A549 treated with AZD2906 at 1 μM for 4 hours (cell line): Measurements from ENCODE around the gene SPEG. TPM values are rescaled to one million over a fixed set of nuclear protein-coding genes. Genes with fewer than 3 reads are reported as not detected.

Experiments used
- total RNA-seq: library from RNA; stranded (reverse); fragments of 200-300 nt; extraction: Qiagen RNA extraction; gene quantifications from 5 replicates; pipeline ENCODE4 v1.2.3, GENCODE V29; 2022

The SPEG gene
- 6.5 to 11.6 TPM (median 9.6 TPM) in 5 replicates for total RNA-seq

DNA sequence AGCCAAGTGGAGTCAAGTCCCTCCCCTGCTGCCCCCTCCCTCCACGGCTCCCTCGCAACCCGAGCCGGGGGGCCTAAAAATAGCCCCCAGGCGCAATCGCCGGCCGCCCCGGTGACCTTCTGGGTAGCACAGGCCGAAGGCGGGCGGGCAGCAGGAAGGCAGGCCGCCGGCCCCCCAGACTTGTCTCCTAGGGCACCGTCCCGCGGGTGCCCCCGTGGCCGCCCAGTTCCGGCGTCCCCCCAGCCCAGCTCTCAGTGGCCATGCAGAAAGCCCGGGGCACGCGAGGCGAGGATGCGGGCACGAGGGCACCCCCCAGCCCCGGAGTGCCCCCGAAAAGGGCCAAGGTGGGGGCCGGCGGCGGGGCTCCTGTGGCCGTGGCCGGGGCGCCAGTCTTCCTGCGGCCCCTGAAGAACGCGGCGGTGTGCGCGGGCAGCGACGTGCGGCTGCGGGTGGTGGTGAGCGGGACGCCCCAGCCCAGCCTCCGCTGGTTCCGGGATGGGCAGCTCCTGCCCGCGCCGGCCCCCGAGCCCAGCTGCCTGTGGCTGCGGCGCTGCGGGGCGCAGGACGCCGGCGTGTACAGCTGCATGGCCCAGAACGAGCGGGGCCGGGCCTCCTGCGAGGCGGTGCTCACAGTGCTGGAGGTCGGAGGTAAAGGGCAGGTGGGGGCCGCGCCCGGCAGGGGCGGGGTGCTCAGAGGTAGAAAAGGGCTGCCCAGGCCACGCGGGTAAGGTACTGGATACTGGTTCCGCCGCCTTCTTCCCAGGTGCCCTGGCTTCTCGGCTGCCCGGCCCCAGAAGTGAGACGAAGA lies at the start of gene SPEG:
SPEG (plus strand) TSS at position 126 of the 808 bp plus-strand sequence; CDS start at position 261, 135 bp downstream.

GRCh38 chr2:219387306-219388120 lies 47.1 kb upstream of the SPEG start, which contains the start of gene DNPEP:
Gene DNPEP (minus strand): TSS chr2:219387912. CDS start chr2:219387794, 118 bp downstream.

GRCh38 chr2:219418155-219419011 lies 16.3 kb upstream of the SPEG start, which contains the start of gene DES:
Gene DES (plus strand): TSS chr2:219418377. CDS start chr2:219418463, 86 bp downstream.

GRCh38 chr2:219498280-219499057 lies 63.8 kb downstream of the SPEG start, which contains the start of gene GMPPA:
Gene GMPPA (plus strand): TSS chr2:219498891. CDS start chr2:219499976, 1,085 bp downstream.

DNA sequence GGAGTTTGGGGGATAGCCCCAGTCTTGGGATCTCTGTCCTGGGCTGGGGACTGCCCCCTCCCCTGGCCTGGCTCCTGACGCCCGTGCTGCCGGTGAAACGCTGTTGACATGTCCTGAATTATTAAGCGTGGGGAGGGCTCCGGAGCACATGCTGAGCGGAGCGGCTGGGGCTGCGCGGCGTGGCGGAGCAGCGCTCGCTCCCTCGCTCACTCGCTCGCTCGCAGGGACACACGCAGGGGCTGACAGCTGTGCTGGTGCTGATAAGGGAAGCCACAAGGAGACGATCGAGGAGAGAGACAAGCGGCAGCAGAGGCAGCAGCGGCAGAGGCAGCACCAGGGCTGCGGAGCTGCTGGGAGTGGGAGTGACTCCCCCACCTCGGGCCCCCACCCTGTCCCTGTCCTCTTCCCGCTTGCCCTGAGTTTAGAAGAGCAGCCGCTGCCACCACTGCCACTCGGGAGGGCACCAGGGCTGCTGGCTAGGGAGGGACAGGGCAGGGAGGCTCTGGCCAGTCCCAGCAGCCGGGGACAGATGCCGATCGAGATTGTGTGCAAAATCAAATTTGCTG lies 79.6 kb downstream of the SPEG start, which contains the start of gene ASIC4:
ASIC4 (plus strand) TSS at position 287 of the 566 bp plus-strand sequence; CDS start at position 530, 243 bp downstream.

DNA sequence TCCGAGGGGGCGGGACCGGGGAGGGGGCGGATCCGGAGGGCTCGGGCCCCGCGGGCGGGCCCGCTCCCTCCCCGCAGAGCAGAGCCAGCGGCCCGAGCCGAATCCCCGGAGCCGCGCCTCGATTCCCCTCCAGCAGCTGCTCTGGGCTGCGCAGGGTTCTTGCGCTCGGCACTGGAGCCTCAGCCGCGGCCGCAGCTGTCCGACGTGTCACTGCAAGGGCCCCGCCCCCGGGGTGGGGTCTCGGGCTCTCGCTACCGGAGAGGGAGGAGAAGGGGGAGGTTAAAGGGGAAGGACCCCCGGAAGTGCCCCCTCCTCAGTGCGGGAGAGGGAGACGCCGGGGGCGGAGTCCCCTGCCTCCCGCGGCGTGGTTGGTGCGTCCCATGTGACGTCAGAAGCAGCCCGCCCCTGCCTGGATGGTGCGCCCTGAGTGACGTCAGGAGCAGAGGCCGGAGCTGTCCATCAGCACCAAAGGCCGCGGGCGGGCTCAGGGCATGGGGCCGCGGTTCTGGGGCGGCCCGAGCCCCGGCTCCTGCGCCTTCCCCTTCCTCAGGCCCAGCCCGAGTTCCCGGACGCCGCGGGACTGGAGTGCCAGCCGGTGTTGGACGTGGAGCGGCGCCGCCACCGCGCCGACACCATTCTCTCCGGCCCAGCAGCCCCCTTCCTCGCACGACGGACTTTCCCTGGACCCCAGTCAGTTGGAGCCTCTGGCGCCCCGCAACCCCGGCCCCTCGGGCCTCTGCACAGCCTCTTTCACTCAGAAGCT lies 109.1 kb downstream of the SPEG start, which contains the start of the genes CHPF and TMEM198:
CHPF (minus strand) TSS at position 214 of the 763 bp plus-strand sequence. CDS start 271 bp downstream, outside the sequence.
TMEM198 (plus strand) TSS at position 433 of the 763 bp plus-strand sequence. CDS start 700 bp downstream, outside the sequence.

Other genes with a start within 250 kb of the SPEG start
- 16.7 to 21.2 TPM (median 20.2 TPM) in 5 replicates for gene ZFAND2B, start 228.1 kb upstream of the SPEG start, total RNA-seq
- 21.3 to 30.4 TPM (median 27.3 TPM) in 5 replicates for gene ABCB6, start 215.9 kb upstream of the SPEG start, total RNA-seq
- gene ATG9A, start 205.2 kb upstream of the SPEG start, total RNA-seq = 39.3 to 45.7 TPM (median 44.4 TPM) in 5 replicates
- 12.5 to 17.3 TPM (median 15.3 TPM) in 5 replicates for gene ANKZF1, start 205.0 kb upstream of the SPEG start, total RNA-seq
- gene GLB1L, start 189.4 kb upstream of the SPEG start, total RNA-seq = 5.7 to 6.4 TPM (median 5.8 TPM) in 5 replicates
- gene STK16, start 189.4 kb upstream of the SPEG start, total RNA-seq = 27.6 to 31.6 TPM (median 29.1 TPM) in 5 replicates
- 0.10 to 0.32 TPM (median 0.12 TPM) in 5 replicates for gene TUBA4B, start 181.6 kb upstream of the SPEG start, total RNA-seq
- gene TUBA4A, start 180.9 kb upstream of the SPEG start, total RNA-seq = 225 to 347 TPM (median 253 TPM) in 5 replicates
- gene DNAJB2, start 155.5 kb upstream of the SPEG start, total RNA-seq = 32.4 to 37.7 TPM (median 36.7 TPM) in 5 replicates
- 0.95 to 1.5 TPM (median 1.3 TPM) in 5 replicates for gene PTPRN, start 125.4 kb upstream of the SPEG start, total RNA-seq
- gene RESP18, start 102.1 kb upstream of the SPEG start, total RNA-seq = not detected in 5 replicates
- 56.8 to 62.2 TPM (median 60.4 TPM) in 5 replicates for gene DNPEP, start 46.9 kb upstream of the SPEG start, total RNA-seq
- 0.14 to 0.69 TPM (median 0.27 TPM) in 5 replicates for gene DES, start 16.5 kb upstream of the SPEG start, total RNA-seq
- gene GMPPA, start 64.0 kb downstream of the SPEG start, total RNA-seq = 32.4 to 39.4 TPM (median 36.7 TPM) in 5 replicates
- 0.04 to 0.07 TPM (median 0.05 TPM) in 5 replicates for gene ASIC4, start 79.6 kb downstream of the SPEG start, total RNA-seq
- 18.6 to 32.1 TPM (median 31.6 TPM) in 5 replicates for gene CHPF, start 109.0 kb downstream of the SPEG start, total RNA-seq
- gene TMEM198, start 109.2 kb downstream of the SPEG start, total RNA-seq = 0.62 to 1.2 TPM (median 0.96 TPM) in 5 replicates
- gene OBSL1, start 136.7 kb downstream of the SPEG start, total RNA-seq = 18.7 to 23.2 TPM (median 21.6 TPM) in 5 replicates
- 0.21 to 0.59 TPM (median 0.52 TPM) in 5 replicates for gene INHA, start 137.5 kb downstream of the SPEG start, total RNA-seq
- 13.0 to 18.4 TPM (median 16.5 TPM) in 5 replicates for gene STK11IP, start 163.0 kb downstream of the SPEG start, total RNA-seq
- 2.0 to 3.8 TPM (median 2.9 TPM) in 5 replicates for gene SLC4A3, start 192.8 kb downstream of the SPEG start, total RNA-seq